Activated effector memory CD4-positive, alpha-beta T cell treated with anti-CD3 and anti-CD28 coated beads, Interleukin-2, amount 50 U/mL, for 16 hours (primary cell): Measurements from ENCODE around the gene EHBP1.
"Not testable (repeated sequence)": the region's sequence is repeated elsewhere in the genome, so short reads cannot be mapped to it uniquely, and the experiment has no call there.

ENCODE experiments used
- DNase-seq: peaks from one replicate; pipeline ENCODE4 v3.0.0-alpha.2; 2020

Gene EHBP1

GRCh38 chr2:62705859-62706720 is 577 bp downstream of the EHBP1 start:
- peak; percentile 79 for DNase-seq

- no peak for DNase-seq
Observed at GRCh38 chr2:62706721-62707521, 1.4 kb downstream of the EHBP1 start.

GRCh38 chr2:62708751-62709150 is 3.2 kb downstream of the EHBP1 start:
- DNase-seq = no peak

GRCh38 chr2:62711832-62712494 is 6.5 kb downstream of the EHBP1 start:
- DNase-seq = no peak

- DNase-seq = not testable (repeated sequence)
Observed at GRCh38 chr2:62713196-62713595, 7.7 kb downstream of the EHBP1 start.

GRCh38 chr2:62713837-62714236 is 8.3 kb downstream of the EHBP1 start:
- no peak for DNase-seq

GRCh38 chr2:62716768-62717167 is 11.3 kb downstream of the EHBP1 start:
- DNase-seq = no peak

GRCh38 chr2:62717503-62718081 is 12.1 kb downstream of the EHBP1 start:
- no peak for DNase-seq

- DNase-seq = no peak
Observed at GRCh38 chr2:62718225-62718822, 12.8 kb downstream of the EHBP1 start.

GRCh38 chr2:62719757-62720156 is 14.2 kb downstream of the EHBP1 start:
- DNase-seq = no peak

- DNase-seq = no peak
Observed at GRCh38 chr2:62722679-62723078, 17.2 kb downstream of the EHBP1 start.

GRCh38 chr2:62723253-62723652 is 17.7 kb downstream of the EHBP1 start:
- DNase-seq = no peak

GRCh38 chr2:62724106-62724505 is 18.6 kb downstream of the EHBP1 start:
- no peak for DNase-seq

GRCh38 chr2:62724886-62725711 is 19.6 kb downstream of the EHBP1 start:
- DNase-seq = peak; percentile 73

GRCh38 chr2:62725712-62726055 is 20.2 kb downstream of the EHBP1 start:
- no peak for DNase-seq

- DNase-seq = no peak
Observed at GRCh38 chr2:62727259-62727867, 21.9 kb downstream of the EHBP1 start.

- DNase-seq = no peak
Observed at GRCh38 chr2:62727876-62728566, 22.5 kb downstream of the EHBP1 start.

GRCh38 chr2:62731275-62731674 is 25.8 kb downstream of the EHBP1 start:
- DNase-seq = no peak

- DNase-seq = no peak
Observed at GRCh38 chr2:62732262-62732777, 26.8 kb downstream of the EHBP1 start.

- DNase-seq = no peak
Observed at GRCh38 chr2:62733546-62733945, 28.0 kb downstream of the EHBP1 start.
